H1 (cell line): ENCODE measurements around the gene PTF1A. TPM values are rescaled to one million over a fixed set of nuclear protein-coding genes. Genes with fewer than 3 reads are reported as not detected.

Experiments used
- ASH2L ChIP-seq: fragments of 200-600, 300-600 bp; sonication (generic); IDR thresholded peaks from one replicate; pipeline ENCODE4 v1.7.1; 2017; ENCODE audit warnings: low read length
- ATF2 ChIP-seq: IDR thresholded peaks from 2 replicates; pipeline ENCODE4 v1.6.1; 2012; ENCODE audit warnings: low read length, inconsistent platforms
- ATF3 ChIP-seq: IDR thresholded peaks from 2 replicates; pipeline ENCODE4 v1.6.1; 2011; ENCODE audit warnings: low read depth, mild to moderate bottlenecking, low read length; ENCODE audit not compliant: insufficient read depth
- BRCA1 ChIP-seq: IDR thresholded peaks from 2 replicates; pipeline ENCODE4 v1.6.1; 2012; ENCODE audit warnings: low read depth, low read length, improper control_type of control experiment
- CBX5 ChIP-seq: fragments of 300-800, 300-1000 bp; sonication (generic); IDR thresholded peaks from 2 replicates; pipeline ENCODE4 v1.7.1; 2016; ENCODE audit warnings: antibody characterized with exemption, low read length, low read depth
- CBX8 ChIP-seq: fragments of 300-800, 300-1000 bp; sonication (generic); IDR thresholded peaks from 2 replicates; pipeline ENCODE4 v1.7.1; 2016; ENCODE audit warnings: low read depth, low read length, borderline replicate concordance
- CHD1 ChIP-seq: IDR thresholded peaks from 2 replicates; pipeline ENCODE4 v1.6.1; 2012; ENCODE audit warnings: low read depth, low read length, improper control_type of control experiment
- CHD2 ChIP-seq: IDR thresholded peaks from 2 replicates; pipeline ENCODE4 v1.6.1; 2012; ENCODE audit warnings: low read length, improper control_type of control experiment
- EGR1 ChIP-seq: IDR thresholded peaks from 2 replicates; pipeline ENCODE4 v1.6.1; 2011; ENCODE audit warnings: low read depth, low read length, borderline replicate concordance
- EZH2 ChIP-seq: fragments of 200-600 bp; sonication (generic); IDR thresholded peaks from 2 replicates; pipeline ENCODE4 v1.7.1; 2012; ENCODE audit warnings: low read depth, mild to moderate bottlenecking, moderate library complexity, low read length, inconsistent platforms; ENCODE audit not compliant: severe bottlenecking
- GABPA ChIP-seq: IDR thresholded peaks from 2 replicates; pipeline ENCODE4 v1.6.1; 2011; ENCODE audit warnings: mild to moderate bottlenecking, low read length, moderate library complexity, borderline replicate concordance; ENCODE audit not compliant: insufficient read depth
- HDAC6 ChIP-seq: IDR thresholded peaks from one replicate; pipeline ENCODE4 v1.7.1; 2012; ENCODE audit warnings: low read depth, mild to moderate bottlenecking, inconsistent platforms, low read length, moderate library complexity
- JUN ChIP-seq: IDR thresholded peaks from 2 replicates; pipeline ENCODE4 v1.6.1; 2011; ENCODE audit warnings: low read depth, mild to moderate bottlenecking, improper control_type of control experiment, low read length
- JUND ChIP-seq: IDR thresholded peaks from 2 replicates; pipeline ENCODE4 v1.6.1; 2011; ENCODE audit warnings: mild to moderate bottlenecking, improper control_type of control experiment, low read length
- KDM4A ChIP-seq: IDR thresholded peaks from one replicate; pipeline ENCODE4 v1.7.1; 2012; ENCODE audit warnings: low read depth, mild to moderate bottlenecking, moderate library complexity, low read length, inconsistent platforms; ENCODE audit not compliant: severe bottlenecking
- NRF1 ChIP-seq: IDR thresholded peaks from 2 replicates; pipeline ENCODE4 v1.6.1; 2011; ENCODE audit warnings: mild to moderate bottlenecking, low read depth, low read length, improper control_type of control experiment
- POLR2AphosphoS5 ChIP-seq: IDR thresholded peaks from 2 replicates; pipeline ENCODE4 v1.6.1; 2011; ENCODE audit warnings: low read depth, low read length
- SIRT6 ChIP-seq: IDR thresholded peaks from one replicate; pipeline ENCODE4 v1.7.1; 2012; ENCODE audit warnings: low read length, inconsistent platforms
- SIX5 ChIP-seq: IDR thresholded peaks from 2 replicates; pipeline ENCODE4 v1.6.1; 2011; ENCODE audit warnings: mild to moderate bottlenecking, low read depth, low read length
- SP2 ChIP-seq: IDR thresholded peaks from 2 replicates; pipeline ENCODE4 v1.6.1; 2012; ENCODE audit warnings: mild to moderate bottlenecking, low read length, inconsistent platforms
- TBP ChIP-seq: IDR thresholded peaks from 2 replicates; pipeline ENCODE4 v1.6.1; 2011; ENCODE audit warnings: low read depth, low read length, improper control_type of control experiment
- TEAD4 ChIP-seq: IDR thresholded peaks from 2 replicates; pipeline ENCODE4 v1.6.1; 2012; ENCODE audit warnings: low read depth, low read length, inconsistent platforms, mixed read lengths
- ZNF274 ChIP-seq: IDR thresholded peaks from 2 replicates; pipeline ENCODE4 v1.7.0; 2012; ENCODE audit warnings: low read length, borderline replicate concordance; ENCODE audit errors: extremely low read depth
- polyA plus RNA-seq, 7 experiments: library from polyadenylated mRNA; depleted of rRNA in 3 of 7; stranded (reverse) in 5 of 7; unstranded in 2 of 7; fragments of >200 nt in 5 of 7; fragments of 200-250 nt in 2 of 7; gene quantifications; 1 replicate in 5 of 7; 2 replicates in 1 of 7; 4 replicates in 1 of 7; pipeline versions ENCODE4 v1.2.1 to v1.2.3, GENCODE V29; 2011 to 2013; ENCODE audit warnings: missing spikeins in 2 of 7, mixed read lengths in 2 of 7
- total RNA-seq: library from RNA; stranded (reverse); fragmentation: NEBNext Ultra II Directional; extraction: Animal tissue kit (Norgen Biotek cat#: 25700); gene quantifications from 2 replicates; pipeline ENCODE4 v1.2.1, GENCODE V29; 2021

PTF1A gene
- total and polyA plus RNA-seq, 2 of the 8 experiments (the other 6 are each of a cell fraction or from before 2014, with no cell fraction given), result not detected

GRCh38 chr10:23198940-23199767, 7.0 kb downstream of the PTF1A start (continued):
- TF ChIP-seq ATF2 (no peak), ZNF274 (no peak), POLR2AphosphoS5 (no peak), SIX5 (no peak), ASH2L (peak; percentile 54), TBP (no peak), CHD2 (no peak), CBX8 (no peak), CBX5 (no peak), TEAD4 (no peak), BRCA1 (no peak), SIRT6 (no peak), JUN (no peak), EZH2 (peak; percentile 86), GABPA (0 out of 2 replicates have a peak, but pooled peaks have one; percentile 3), HDAC6 (no peak), ATF3 (no peak), CHD1 (no peak), JUND (no peak), SP2 (no peak), NRF1 (peak; percentile 71), EGR1 (no peak), KDM4A (peak; percentile 70)
